GM18873 (cell line): ENCODE results near the gene NR2C2.

Source experiments
- ATAC-seq: cut with Tn5 transposase; IDR thresholded peaks from one replicate; pipeline ENCODE4 v1.9.1; 2021; ENCODE audit warnings: mild to moderate bottlenecking, moderate library complexity, moderate number of reproducible peaks; ENCODE audit not compliant: unreplicated experiment, low FRiP score

Gene NR2C2

DNA sequence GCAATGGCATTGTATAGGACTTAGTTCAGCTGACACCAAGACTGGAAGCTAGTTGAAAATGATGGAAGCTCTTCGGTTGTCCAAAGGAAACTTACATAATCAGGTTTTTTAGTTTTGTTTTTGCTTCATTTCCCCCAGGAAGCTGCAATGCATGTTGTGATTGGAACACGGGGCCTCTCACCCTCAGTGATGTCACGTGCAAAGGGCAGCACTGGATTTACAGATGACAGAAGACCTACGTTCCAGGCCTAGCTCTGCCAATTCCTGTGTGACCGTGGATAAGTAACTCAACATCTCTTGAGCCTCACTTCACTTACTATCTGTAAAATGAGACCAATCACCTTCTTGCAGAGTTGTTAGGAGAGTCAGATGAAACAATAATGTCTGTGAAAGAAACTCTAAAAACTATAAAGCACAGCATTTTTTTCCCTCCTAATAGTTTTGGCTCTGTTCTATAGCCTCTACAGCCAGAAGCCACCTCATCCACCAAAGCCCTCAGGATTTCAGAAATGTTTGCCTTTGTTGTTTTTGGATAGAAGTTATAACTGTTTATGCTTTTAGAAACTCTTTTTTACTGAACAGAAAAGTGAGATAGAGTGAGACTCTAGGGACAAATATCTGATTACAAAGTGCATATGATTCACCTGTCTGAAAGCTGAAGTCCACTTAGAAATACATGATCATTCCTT is 146.9 kb downstream of the NR2C2 start:
- no peak for ATAC-seq

DNA sequence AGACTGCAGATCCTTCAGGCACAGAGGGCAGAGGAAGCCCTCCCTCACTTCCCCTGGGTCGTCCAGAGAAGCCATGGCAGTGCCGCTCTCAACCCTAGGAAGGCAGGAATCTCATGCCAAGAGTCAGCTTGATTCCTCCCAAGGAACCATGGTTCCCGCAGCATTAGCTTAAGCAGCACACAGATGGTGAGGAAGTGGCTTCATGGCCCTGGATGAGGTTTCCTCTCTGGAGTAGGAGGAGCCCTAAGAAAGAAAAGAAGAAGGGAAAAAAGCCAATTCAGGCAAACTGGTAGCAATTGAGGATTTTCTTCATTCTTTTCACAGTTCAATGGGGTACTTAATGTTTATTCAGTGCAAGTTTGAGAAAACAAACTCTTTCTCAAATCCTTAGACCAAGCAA is 148.7 kb downstream of the NR2C2 start:
- no peak for ATAC-seq

DNA sequence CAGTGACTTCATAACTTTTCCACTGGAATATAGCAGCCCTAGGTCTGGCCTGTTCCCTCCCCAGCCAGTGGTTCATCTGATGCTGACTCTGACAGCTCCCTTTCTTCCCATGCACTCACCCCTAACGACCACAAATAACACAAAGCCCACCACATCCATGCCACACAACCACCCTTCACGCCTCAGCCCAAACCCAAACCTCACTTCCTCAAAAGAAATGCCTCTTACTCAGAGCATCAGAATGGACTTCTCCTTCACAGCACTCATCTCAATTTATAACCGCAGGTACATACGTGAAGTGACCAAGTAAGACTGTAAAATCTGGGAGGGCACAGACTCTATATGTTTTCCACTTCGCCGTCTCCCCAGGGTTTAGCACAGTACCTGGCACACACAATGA is 150.5 kb downstream of the NR2C2 start:
- ATAC-seq = no peak
